Measurements from ENCODE around the gene CDC25C. TPM values are rescaled to one million over a fixed set of nuclear protein-coding genes. Genes with fewer than 3 reads are reported as not detected.

CDC25C gene
- total RNA-seq, 1 experiment from 2014 or later = 18.8 TPM

- TF ChIP-seq AFF4 (CRISPR knock-in tag; IDR thresholded peaks at IDR 0.05; ENCODE audit: borderline replicate concordance) (no peak), ESRRA (CRISPR knock-in tag; IDR thresholded peaks at IDR 0.05; ENCODE audit: borderline replicate concordance) (no peak), GTF2I (CRISPR knock-in tag; conservative IDR thresholded peaks at IDR 0.05) (no peak), ATF6 (CRISPR knock-in tag; IDR thresholded peaks at IDR 0.05) (no peak), ZNF396 (CRISPR knock-in tag; IDR thresholded peaks at IDR 0.05; ENCODE audit: borderline replicate concordance) (no peak)
Observed at GRCh38 chr5:138372225-138372624, 40.6 kb upstream of the CDC25C start (continued).

- no peak overlapping the region for H3K4me3 Mint-ChIP-seq
- H3K27me3 Mint-ChIP-seq (ENCODE audit: low read depth) = no peaks in the 10 kb centered on the region
- ATAC-seq = no peak
- H3K27ac Mint-ChIP-seq = no peak overlapping the region
- ChIA-PET CTCF (interaction anchor here (7.7 kb wide), 1 partner anchor 18 kb away, joined by 69 read pairs; the partner anchor contains the start of gene KDM3B), POLR2A (interaction anchor here (0.6 to 0.7 kb wide), 4 partner anchors 18 to 152 kb away, joined by 3 to 11 read pairs (median 6); no protein-coding TSS in a partner anchor)
- no peaks in the 10 kb centered on the region for H3K4me1 Mint-ChIP-seq
- no peak for DNase-seq (ENCODE audit: low spot score)
- peaks cover 19% of the 10 kb centered on the region for H3K36me3 Mint-ChIP-seq
- no peaks in the 10 kb centered on the region for H3K9me3 Mint-ChIP-seq
- TF ChIP-seq ZNF512 (CRISPR knock-in tag; IDR thresholded peaks at IDR 0.05; ENCODE audit: borderline replicate concordance) = no peak
- no peak for TF ChIP-seq ZSCAN18 (CRISPR knock-in tag; IDR thresholded peaks at IDR 0.05)
- TF ChIP-seq JAZF1 (CRISPR knock-in tag; IDR thresholded peaks at IDR 0.05) = no peak
- TF ChIP-seq NR2C2 (CRISPR knock-in tag; IDR thresholded peaks at IDR 0.05) = no peak
- TF ChIP-seq OVOL2 (CRISPR knock-in tag; IDR thresholded peaks at IDR 0.05; ENCODE audit: borderline replicate concordance) = no peak
- no peak for TF ChIP-seq GABPB1 (CRISPR knock-in tag; IDR thresholded peaks at IDR 0.05)
- TF ChIP-seq TCF7 (CRISPR knock-in tag; IDR thresholded peaks at IDR 0.05; ENCODE audit: low read depth) = no peak
- no peak for TF ChIP-seq HMGA2 (CRISPR knock-in tag; IDR thresholded peaks at IDR 0.05)
- TF ChIP-seq MYBL2 (CRISPR knock-in tag; IDR thresholded peaks at IDR 0.05) = no peak
- no peak for TF ChIP-seq STAT6 (CRISPR knock-in tag; conservative IDR thresholded peaks at IDR 0.05; ENCODE audit: low read depth)
- TF ChIP-seq ATF1 (CRISPR knock-in tag; IDR thresholded peaks at IDR 0.05) = no peak
- no peak for TF ChIP-seq CTCF (IDR thresholded peaks at IDR 0.05)
- TF ChIP-seq SOX15 (CRISPR knock-in tag; IDR thresholded peaks at IDR 0.05) = no peak
- TF ChIP-seq IRF1 (CRISPR knock-in tag; IDR thresholded peaks at IDR 0.05) = no peak
- TF ChIP-seq KAT7 (CRISPR knock-in tag; IDR thresholded peaks at IDR 0.05; ENCODE audit: borderline replicate concordance) = no peak
- no peak for TF ChIP-seq NFYB (CRISPR knock-in tag; conservative IDR thresholded peaks at IDR 0.05; ENCODE audit: low read depth)
Observed at GRCh38 chr5:138371454-138371853, 39.9 kb upstream of the CDC25C start.

All from WTC11 (cell line).